Adrenal gland (tissue), 12 donors: Measurements from ENCODE around the gene PGBD2. TPM values are rescaled to one million over a fixed set of nuclear protein-coding genes. Genes with fewer than 3 reads are reported as not detected.

Source experiments
- DNase-seq, 7 donors: peaks; one replicate each; pipeline ENCODE4 v3.0.0-alpha.2; 2019 to 2020
- H3K27ac ChIP-seq, 5 donors: fragments of 200-600 bp; sonication (generic) in 4 of 5; 1 replicate in 3 of 5; 2 replicates in 2 of 5; pipeline versions ENCODE4 v1.5.1 to v1.8.0; 2016 to 2020; ENCODE audit warnings: mild to moderate bottlenecking in 1 of 5
- H3K27me3 ChIP-seq: fragments of 200-600 bp; 2 replicates; pipeline ENCODE4 v1.8.0; 2021
- H3K36me3 ChIP-seq, 2 donors: fragments of 200-600 bp; replicated peaks in 1 of 2; 1 replicate in 1 of 2; 2 replicates in 1 of 2; pipeline versions ENCODE4 v1.5.1 to v1.8.0; 2018 to 2022
- H3K4me1 ChIP-seq, 2 donors: fragments of 200-600 bp; replicated peaks in 1 of 2; 1 replicate in 1 of 2; 2 replicates in 1 of 2; pipeline versions ENCODE4 v1.5.1 to v1.8.0; 2018 to 2021
- H3K4me3 ChIP-seq, 4 donors: fragments of 200-600 bp; sonication (generic) in 3 of 4; one replicate each; pipeline ENCODE4 v1.5.1; 2016 to 2018
- H3K9me3 ChIP-seq, 3 donors: fragments of 200-600 bp; sonication (generic) in 1 of 3; replicated peaks in 1 of 3; 1 replicate in 2 of 3; 2 replicates in 1 of 3; pipeline versions ENCODE4 v1.5.1 to v1.8.0; 2016 to 2021
- CTCF ChIP-seq, 6 experiments: fragments of 450-650 bp in 4 of 6; fragments of 200-600 bp in 2 of 6; sonication (generic) in 1 of 6; IDR thresholded peaks; 1 replicate in 5 of 6; 2 replicates in 1 of 6; pipeline versions ENCODE4 v1.5.1 to v1.8.0; 2016 to 2021; ENCODE audit warnings: antibody characterized with exemption in 6 of 6, mild to moderate bottlenecking in 2 of 6, moderate library complexity in 1 of 6
- POLR2A ChIP-seq, 2 donors: fragments of 450-650 bp; IDR thresholded peaks; one replicate each; pipeline ENCODE4 v1.6.1; 2017; ENCODE audit warnings: antibody characterized with exemption in 2 of 2, mild to moderate bottlenecking in 2 of 2, moderate library complexity in 1 of 2
- WGBS, 4 donors: extraction: QIAGEN DNeasy Blood & Tissue Kit in 2 of 4; methylation state at CpG; one replicate each; pipeline versions ENCODE4 v1.1.5 to v1.1.7; 2013 to 2017; 5-methylcytosine and 5-hydroxymethylcytosine counted together
- intact Hi-C, 2 donors: fragments of 100-400 bp; cut with DNase I; formaldehyde crosslinking; loops; one replicate each; pipeline versions ENCODE4 v1.14.1 to v1.15.0; 2022 to 2023
- polyA plus RNA-seq, 3 donors: library from polyadenylated mRNA; stranded (reverse); fragments of 200-250 nt in 2 of 3; fragments of 350-450 nt in 1 of 3; fragmentation: Illumina TruSeq in 1 of 3; extraction: RNeasy Lipid Tissue Mini Kit (QIAGEN cat#74804) in 1 of 3; gene quantifications; one replicate each; pipeline ENCODE4 v1.2.3, GENCODE V29; 2013 to 2014
- total RNA-seq, 9 donors: library from RNA; depleted of rRNA in 4 of 9; stranded (reverse); fragments of >200 nt in 4 of 9; fragments of 120-200 nt in 1 of 9; fragmentation: NEBNext Ultra II Directional in 1 of 9; extraction: Animal tissue kit (Norgen Biotek cat#: 25700) in 1 of 9; gene quantifications; one replicate each; pipeline versions ENCODE4 v1.1.0 to v1.2.4, GENCODE V29; 2013 to 2023
- donor health status: healthy with polysubstance abuse.
- donor health status: Bipolar disorder and iron deficiency.
- donor health status: DM: yes; HTN: yes; CAD: no.
- donor health status: DM: no; HTN: no; CAD: no.
- donor health status: DM: no; HTN: no; CAD: no.
- donor health status: DM: yes; HTN: yes; CAD: no.

PGBD2 gene
- total and polyA plus RNA-seq, 12 donors, result 1.6 to 9.2 (median 4.6) TPM

- Histone ChIP-seq H3K27ac (no peak overlapping the region), H3K9me3 (no peaks in the 10 kb centered on the region), H3K27me3 (no peaks in the 10 kb centered on the region), H3K36me3 (no peaks in the 10 kb centered on the region), H3K4me3 (no peak overlapping the region), H3K4me1 (no peaks in the 10 kb centered on the region)
- 84 to 92% (median 86%) methylated on average over 9 of the region's 9 CpGs for WGBS, 4 donors
- intact Hi-C loops, result no loop called here
- TF ChIP-seq CTCF (IDR thresholded peaks at IDR 0.05) (no peak), POLR2A (IDR thresholded peaks at IDR 0.05) (no peak)
- no peak for DNase-seq
Observed at GRCh38 chr1:248890549-248891498, 15.2 kb upstream of the PGBD2 start.

GRCh38 chr1:248891758-248892157 lies 14.3 kb upstream of the PGBD2 start:
- 92 to 98% (median 95%) methylated on average over 2 of the region's 2 CpGs for WGBS, 4 donors
- intact Hi-C loops, result no loop called here

DNA sequence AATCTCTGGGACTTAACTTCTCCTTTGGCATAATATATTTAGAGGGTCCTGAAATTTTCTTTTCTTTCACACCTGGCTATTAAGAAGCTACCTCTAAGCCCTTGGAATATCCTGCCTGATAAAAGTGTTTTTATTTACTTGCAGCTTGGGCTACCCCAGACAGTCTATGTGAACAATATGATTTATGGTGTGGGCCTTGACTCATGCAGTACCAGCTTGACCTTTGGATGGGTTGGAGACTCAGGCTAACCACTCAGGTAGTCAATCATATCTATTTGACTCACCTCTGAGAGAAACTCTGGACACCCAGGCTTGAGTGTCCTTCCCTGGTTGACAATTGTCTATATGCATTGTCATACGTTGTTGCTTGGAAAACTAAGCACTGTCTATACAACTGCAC lies 13.4 kb upstream of the PGBD2 start:
- intact Hi-C loops, result no loop called here

More at GRCh38 chr1:248891758-248892157, 14.3 kb upstream of the PGBD2 start:
- Histone ChIP-seq H3K4me3 (no peak overlapping the region), H3K36me3 (no peaks in the 10 kb centered on the region), H3K9me3 (no peaks in the 10 kb centered on the region), H3K27me3 (peaks cover 8% of the 10 kb centered on the region), H3K4me1 (no peaks in the 10 kb centered on the region), H3K27ac (no peak overlapping the region)
- DNase-seq, result no peak
- TF ChIP-seq POLR2A (IDR thresholded peaks at IDR 0.05) (no peak), CTCF (IDR thresholded peaks at IDR 0.05) (no peak)

GRCh38 chr1:248894837-248895236 lies 11.2 kb upstream of the PGBD2 start:
- intact Hi-C loops, result no loop called here
- H3K9me3 ChIP-seq, result no peaks in the 10 kb centered on the region
- peaks cover 10% of the 10 kb centered on the region for H3K27me3 ChIP-seq
- no peaks in the 10 kb centered on the region for H3K4me1 ChIP-seq
- no peak overlapping the region for H3K27ac ChIP-seq
- TF ChIP-seq CTCF (IDR thresholded peaks at IDR 0.05) (no peak), POLR2A (IDR thresholded peaks at IDR 0.05) (no peak)
- no peak for DNase-seq
- no peaks in the 10 kb centered on the region for H3K36me3 ChIP-seq
- no peak overlapping the region for H3K4me3 ChIP-seq

More for the DNA sequence above, 13.4 kb upstream of the PGBD2 start:
- WGBS, 4 donors, result 44 to 81% (median 76%) methylated on average over 1 of the region's 1 CpG
- no peak overlapping the region for H3K4me3 ChIP-seq
- H3K9me3 ChIP-seq, result no peaks in the 10 kb centered on the region
- H3K36me3 ChIP-seq, result no peaks in the 10 kb centered on the region
- H3K27me3 ChIP-seq, result peaks cover 8% of the 10 kb centered on the region
- TF ChIP-seq POLR2A (IDR thresholded peaks at IDR 0.05) (no peak), CTCF (IDR thresholded peaks at IDR 0.05) (no peak)
- H3K4me1 ChIP-seq, result no peaks in the 10 kb centered on the region
- no peak for DNase-seq
- H3K27ac ChIP-seq, result no peak overlapping the region
